Neural progenitor cell (in vitro differentiated cells): ENCODE results near the gene ZNF592.
"Not testable (repeated sequence)": the region's sequence is repeated elsewhere in the genome, so short reads cannot be mapped to it uniquely, and the experiment has no call there.

Experiments
- CTCF ChIP-seq: fragments of 200-600 bp; sonication (generic); IDR thresholded peaks from 2 replicates; pipeline ENCODE4 v1.5.1; 2017; ENCODE audit warnings: antibody characterized with exemption, mild to moderate bottlenecking
- EZH2 ChIP-seq: fragments of 200-600 bp; sonication (generic); IDR thresholded peaks from 2 replicates; pipeline ENCODE4 v1.6.1; 2017; ENCODE audit warnings: antibody characterized with exemption, mild to moderate bottlenecking, moderate library complexity
- EZH2phosphoT487 ChIP-seq: fragments of 200-600 bp; sonication (generic); IDR thresholded peaks from 2 replicates; pipeline ENCODE4 v1.6.1; 2017; ENCODE audit warnings: antibody characterized with exemption

GRCh38 chr15:84754889-84755288, 6.5 kb downstream of the ZNF592 start:
- TF ChIP-seq EZH2, CTCF, EZH2phosphoT487: not testable (repeated sequence)
